Hepatocyte (in vitro differentiated cells): ENCODE data around the gene TPH1.

Source experiments
- EZH2 ChIP-seq: fragments of 200-600 bp; sonication (generic); IDR thresholded peaks from 2 replicates; pipeline ENCODE4 v1.6.1; 2016; ENCODE audit warnings: antibody characterized with exemption, mild to moderate bottlenecking, borderline replicate concordance
- EZH2phosphoT487 ChIP-seq: fragments of 200-600 bp; sonication (generic); IDR thresholded peaks from one replicate; pipeline ENCODE4 v1.6.1; 2018; ENCODE audit warnings: antibody characterized with exemption, mild to moderate bottlenecking, low read depth, moderate library complexity; ENCODE audit not compliant: unreplicated experiment, severe bottlenecking
- TF ChIP-seq, protein P1 (sequence below): fragments of 200-600 bp; sonication (generic); IDR thresholded peaks from 2 replicates; pipeline ENCODE4 v1.5.1; 2016; ENCODE audit warnings: antibody characterized with exemption, mild to moderate bottlenecking; ENCODE audit not compliant: poor library complexity

DNA sequence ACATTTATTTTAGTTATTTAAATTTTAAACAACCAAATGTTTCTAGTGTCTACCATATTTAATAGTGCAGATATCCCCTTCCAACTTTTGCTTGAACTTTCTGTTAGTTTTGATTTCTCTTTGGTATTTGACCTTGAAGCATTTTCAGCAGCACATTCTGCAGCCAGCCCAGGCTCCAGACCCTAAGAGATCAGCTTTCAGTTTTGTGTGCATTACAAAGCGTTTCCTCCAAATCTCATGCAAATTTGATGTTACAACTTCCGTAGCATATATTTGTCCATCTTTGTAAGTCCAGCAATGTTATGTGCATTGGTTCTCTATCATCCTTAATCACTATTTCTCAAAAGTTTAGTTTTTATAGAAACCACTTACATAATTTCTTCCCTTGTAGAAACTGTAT is 18.6 kb downstream of the TPH1 start:
- TF ChIP-seq, protein P1, sequence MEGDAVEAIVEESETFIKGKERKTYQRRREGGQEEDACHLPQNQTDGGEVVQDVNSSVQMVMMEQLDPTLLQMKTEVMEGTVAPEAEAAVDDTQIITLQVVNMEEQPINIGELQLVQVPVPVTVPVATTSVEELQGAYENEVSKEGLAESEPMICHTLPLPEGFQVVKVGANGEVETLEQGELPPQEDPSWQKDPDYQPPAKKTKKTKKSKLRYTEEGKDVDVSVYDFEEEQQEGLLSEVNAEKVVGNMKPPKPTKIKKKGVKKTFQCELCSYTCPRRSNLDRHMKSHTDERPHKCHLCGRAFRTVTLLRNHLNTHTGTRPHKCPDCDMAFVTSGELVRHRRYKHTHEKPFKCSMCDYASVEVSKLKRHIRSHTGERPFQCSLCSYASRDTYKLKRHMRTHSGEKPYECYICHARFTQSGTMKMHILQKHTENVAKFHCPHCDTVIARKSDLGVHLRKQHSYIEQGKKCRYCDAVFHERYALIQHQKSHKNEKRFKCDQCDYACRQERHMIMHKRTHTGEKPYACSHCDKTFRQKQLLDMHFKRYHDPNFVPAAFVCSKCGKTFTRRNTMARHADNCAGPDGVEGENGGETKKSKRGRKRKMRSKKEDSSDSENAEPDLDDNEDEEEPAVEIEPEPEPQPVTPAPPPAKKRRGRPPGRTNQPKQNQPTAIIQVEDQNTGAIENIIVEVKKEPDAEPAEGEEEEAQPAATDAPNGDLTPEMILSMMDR, result no peak
- TF ChIP-seq EZH2phosphoT487 (no peak), EZH2 (no peak)
